Neural progenitor cell (in vitro differentiated cells): ENCODE results near the gene MGAT3.

Experiments
- EZH2 ChIP-seq: fragments of 200-600 bp; sonication (generic); IDR thresholded peaks from 2 replicates; pipeline ENCODE4 v1.6.1; 2017; ENCODE audit warnings: antibody characterized with exemption, mild to moderate bottlenecking, moderate library complexity
- EZH2phosphoT487 ChIP-seq: fragments of 200-600 bp; sonication (generic); IDR thresholded peaks from 2 replicates; pipeline ENCODE4 v1.6.1; 2017; ENCODE audit warnings: antibody characterized with exemption
- TF ChIP-seq, protein P1 (sequence below): fragments of 200-600 bp; sonication (generic); IDR thresholded peaks from 2 replicates; pipeline ENCODE4 v1.5.1; 2017; ENCODE audit warnings: antibody characterized with exemption, mild to moderate bottlenecking

DNA sequence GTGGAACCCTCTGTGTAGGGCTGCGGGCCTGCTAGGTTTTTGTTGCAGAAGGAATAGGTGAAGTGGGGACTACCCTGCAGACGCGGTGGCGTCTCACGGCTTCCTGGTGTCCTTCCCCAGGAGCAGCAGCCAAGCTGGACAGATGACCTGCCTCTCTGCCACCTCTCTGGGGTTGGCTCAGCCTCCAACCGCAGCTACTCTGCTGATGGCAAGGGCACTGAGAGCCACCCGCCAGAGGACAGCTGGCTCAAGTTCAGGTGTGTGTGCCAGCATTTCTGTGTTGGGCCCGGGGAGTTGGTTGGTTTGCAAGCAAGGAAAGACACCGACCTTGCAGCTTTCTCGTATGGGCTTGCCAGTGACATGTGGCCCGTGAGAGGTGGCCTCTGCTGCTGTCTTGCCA is 41.9 kb upstream of the MGAT3 start:
- TF ChIP-seq, protein P1, sequence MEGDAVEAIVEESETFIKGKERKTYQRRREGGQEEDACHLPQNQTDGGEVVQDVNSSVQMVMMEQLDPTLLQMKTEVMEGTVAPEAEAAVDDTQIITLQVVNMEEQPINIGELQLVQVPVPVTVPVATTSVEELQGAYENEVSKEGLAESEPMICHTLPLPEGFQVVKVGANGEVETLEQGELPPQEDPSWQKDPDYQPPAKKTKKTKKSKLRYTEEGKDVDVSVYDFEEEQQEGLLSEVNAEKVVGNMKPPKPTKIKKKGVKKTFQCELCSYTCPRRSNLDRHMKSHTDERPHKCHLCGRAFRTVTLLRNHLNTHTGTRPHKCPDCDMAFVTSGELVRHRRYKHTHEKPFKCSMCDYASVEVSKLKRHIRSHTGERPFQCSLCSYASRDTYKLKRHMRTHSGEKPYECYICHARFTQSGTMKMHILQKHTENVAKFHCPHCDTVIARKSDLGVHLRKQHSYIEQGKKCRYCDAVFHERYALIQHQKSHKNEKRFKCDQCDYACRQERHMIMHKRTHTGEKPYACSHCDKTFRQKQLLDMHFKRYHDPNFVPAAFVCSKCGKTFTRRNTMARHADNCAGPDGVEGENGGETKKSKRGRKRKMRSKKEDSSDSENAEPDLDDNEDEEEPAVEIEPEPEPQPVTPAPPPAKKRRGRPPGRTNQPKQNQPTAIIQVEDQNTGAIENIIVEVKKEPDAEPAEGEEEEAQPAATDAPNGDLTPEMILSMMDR, result no peak
- TF ChIP-seq EZH2phosphoT487 (no peak), EZH2 (no peak)
